GF-D8 (cell line): ENCODE results near the gene BYSL.

Experiments
- DNase-seq: peaks from one replicate; lab custom pipeline; 2025; lab: John Stamatoyannopoulos, UW

The BYSL gene

GRCh38 chr6:41976794-41977484 is 55.6 kb downstream of the BYSL start:
- DNase-seq, result no peak
